MCF 10A (cell line): ENCODE measurements around the gene PRXL2A. TPM values are rescaled to one million over a fixed set of nuclear protein-coding genes. Genes with fewer than 3 reads are reported as not detected.
A peak's percentile ranks its signal among the peaks of the same experiment; 100 is the strongest.

ENCODE experiments used
- BruUV-seq: library from RNA; stranded (reverse); fragments of 400-500 nt; replicated peaks from 2 replicates; lab custom pipeline; 2021; lab: Mats Ljungman, UMichigan
- CTCF ChIA-PET: fragments of 300-600 bp; sonication (Branson Sonifier 250); formaldehyde crosslinking; extraction: SDS; loops from one replicate; lab custom pipeline; 2021; ENCODE audit warnings: antibody characterized with exemption, inconsistent platforms; lab: Yijun Ruan, JAX
- POLR2A ChIA-PET: fragments of 300-600, 350-650 bp; sonication (Branson Sonifier 250); formaldehyde crosslinking; extraction: SDS; loops from one replicate; lab custom pipeline; 2020; ENCODE audit warnings: antibody characterized with exemption, inconsistent platforms; lab: Yijun Ruan, JAX
- DNase-seq: peaks from one replicate; pipeline ENCODE4 v3.0.0-alpha.2; 2018; ENCODE audit not compliant: unreplicated experiment
- H3K27ac Mint-ChIP-seq: one replicate; pipeline ENCODE4 v1.8.0; 2022; ENCODE audit warnings: mild to moderate bottlenecking, low read depth, mixed read lengths; ENCODE audit not compliant: unreplicated experiment
- H3K27me3 Mint-ChIP-seq: one replicate; pipeline ENCODE4 v1.8.0; 2022; ENCODE audit warnings: mixed read lengths; ENCODE audit not compliant: insufficient read depth, unreplicated experiment
- H3K36me3 Mint-ChIP-seq: one replicate; pipeline ENCODE4 v1.8.0; 2022; ENCODE audit warnings: mild to moderate bottlenecking, moderate library complexity, mixed read lengths; ENCODE audit not compliant: insufficient read depth, unreplicated experiment
- H3K4me1 Mint-ChIP-seq: one replicate; pipeline ENCODE4 v1.8.0; 2022; ENCODE audit warnings: mixed read lengths; ENCODE audit not compliant: insufficient read depth, unreplicated experiment
- H3K4me3 Mint-ChIP-seq: one replicate; pipeline ENCODE4 v1.8.0; 2022; ENCODE audit warnings: mild to moderate bottlenecking, moderate library complexity, mixed read lengths; ENCODE audit not compliant: unreplicated experiment
- H3K9me3 Mint-ChIP-seq: one replicate; pipeline ENCODE4 v1.8.0; 2022; ENCODE audit warnings: mixed read lengths; ENCODE audit not compliant: unreplicated experiment
- intact Hi-C: fragments of 100-400 bp; cut with micrococcal nuclease; formaldehyde crosslinking; loops from 2 replicates; pipeline ENCODE4 v1.14.1; 2022
- total RNA-seq: library from RNA; stranded (reverse); gene quantifications from 2 replicates; pipeline ENCODE4 v1.2.3, GENCODE V29; 2022
- TF ChIP-seq, protein P1 (sequence below): fragments of 200-600 bp; IDR thresholded peaks from one replicate; pipeline ENCODE4 v1.8.0; 2022; ENCODE audit warnings: antibody characterized with exemption, mild to moderate bottlenecking; ENCODE audit not compliant: unreplicated experiment

PRXL2A gene
- total RNA-seq, 1 experiment from 2014 or later, result 6.7 TPM

DNA sequence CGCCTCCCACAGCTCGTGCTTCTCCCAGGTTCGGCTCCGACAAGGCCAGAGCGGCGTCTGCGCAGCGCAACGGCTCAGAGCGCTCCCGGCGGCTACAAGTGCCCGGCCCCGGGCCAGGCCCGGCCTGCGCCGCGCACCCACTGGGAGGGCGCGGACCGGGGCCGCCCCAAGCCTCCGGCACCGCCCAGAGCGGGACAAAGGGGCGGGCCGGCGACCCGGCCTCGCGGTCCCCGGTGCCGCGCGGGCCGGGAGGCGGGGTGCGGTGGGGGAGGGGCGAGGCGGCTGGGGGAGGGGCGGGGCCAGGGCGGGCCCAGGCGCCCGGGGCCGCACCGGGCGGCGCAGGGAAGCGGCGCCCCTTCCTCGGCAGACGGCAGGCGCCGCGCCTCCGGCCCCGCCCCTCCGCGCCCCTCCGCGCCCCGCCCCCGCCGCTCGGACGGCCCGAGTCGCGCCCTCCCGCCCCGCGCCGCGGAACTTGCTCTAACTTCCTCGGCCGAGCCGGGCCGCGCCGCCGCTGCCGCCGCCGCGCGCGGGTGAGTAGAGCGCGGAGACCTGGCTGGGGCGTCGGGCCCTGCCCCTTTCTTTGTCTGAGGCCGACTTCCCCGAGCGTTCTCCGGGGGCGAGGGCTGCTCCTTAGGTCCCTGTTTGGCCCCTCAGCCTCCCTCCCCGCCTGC lies 45.6 kb downstream of the PRXL2A start, which contains the start of gene TSPAN14:
TSPAN14 (plus strand) TSS at position 469 of the 671 bp plus-strand sequence. CDS start 34,924 bp downstream, outside the sequence.
- BruUV-seq, result no TSS peak
- peak; percentile 71 for DNase-seq
- TF ChIP-seq, protein P1, sequence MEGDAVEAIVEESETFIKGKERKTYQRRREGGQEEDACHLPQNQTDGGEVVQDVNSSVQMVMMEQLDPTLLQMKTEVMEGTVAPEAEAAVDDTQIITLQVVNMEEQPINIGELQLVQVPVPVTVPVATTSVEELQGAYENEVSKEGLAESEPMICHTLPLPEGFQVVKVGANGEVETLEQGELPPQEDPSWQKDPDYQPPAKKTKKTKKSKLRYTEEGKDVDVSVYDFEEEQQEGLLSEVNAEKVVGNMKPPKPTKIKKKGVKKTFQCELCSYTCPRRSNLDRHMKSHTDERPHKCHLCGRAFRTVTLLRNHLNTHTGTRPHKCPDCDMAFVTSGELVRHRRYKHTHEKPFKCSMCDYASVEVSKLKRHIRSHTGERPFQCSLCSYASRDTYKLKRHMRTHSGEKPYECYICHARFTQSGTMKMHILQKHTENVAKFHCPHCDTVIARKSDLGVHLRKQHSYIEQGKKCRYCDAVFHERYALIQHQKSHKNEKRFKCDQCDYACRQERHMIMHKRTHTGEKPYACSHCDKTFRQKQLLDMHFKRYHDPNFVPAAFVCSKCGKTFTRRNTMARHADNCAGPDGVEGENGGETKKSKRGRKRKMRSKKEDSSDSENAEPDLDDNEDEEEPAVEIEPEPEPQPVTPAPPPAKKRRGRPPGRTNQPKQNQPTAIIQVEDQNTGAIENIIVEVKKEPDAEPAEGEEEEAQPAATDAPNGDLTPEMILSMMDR, result no peak
- peaks cover 21% of the 10 kb centered on the region for H3K4me1 Mint-ChIP-seq
- H3K36me3 Mint-ChIP-seq, result peaks cover 6% of the 10 kb centered on the region
- H3K4me3 Mint-ChIP-seq, result peak within 1 kb of the TSS; percentile 79
- ChIA-PET POLR2A (interaction anchor here (0.6 to 12.8 kb wide), 12 partner anchors 9 to 72 kb away, joined by 3 to 225 read pairs (median 4); no protein-coding TSS in a partner anchor), CTCF (interaction anchor here (0.6 to 33.7 kb wide), 3 partner anchors 13 to 209 kb away, joined by 3 to 923 read pairs (median 3); no protein-coding TSS in a partner anchor)
- no peaks in the 10 kb centered on the region for H3K9me3 Mint-ChIP-seq
- peak within 1 kb of the TSS; percentile 32 for H3K27ac Mint-ChIP-seq
- intact Hi-C loops, result loop anchor here (1.0 to 2.0 kb wide), 2 partner anchors 19 to 51 kb away; no protein-coding TSS in a partner anchor
- H3K27me3 Mint-ChIP-seq, result no peaks in the 10 kb centered on the region

DNA sequence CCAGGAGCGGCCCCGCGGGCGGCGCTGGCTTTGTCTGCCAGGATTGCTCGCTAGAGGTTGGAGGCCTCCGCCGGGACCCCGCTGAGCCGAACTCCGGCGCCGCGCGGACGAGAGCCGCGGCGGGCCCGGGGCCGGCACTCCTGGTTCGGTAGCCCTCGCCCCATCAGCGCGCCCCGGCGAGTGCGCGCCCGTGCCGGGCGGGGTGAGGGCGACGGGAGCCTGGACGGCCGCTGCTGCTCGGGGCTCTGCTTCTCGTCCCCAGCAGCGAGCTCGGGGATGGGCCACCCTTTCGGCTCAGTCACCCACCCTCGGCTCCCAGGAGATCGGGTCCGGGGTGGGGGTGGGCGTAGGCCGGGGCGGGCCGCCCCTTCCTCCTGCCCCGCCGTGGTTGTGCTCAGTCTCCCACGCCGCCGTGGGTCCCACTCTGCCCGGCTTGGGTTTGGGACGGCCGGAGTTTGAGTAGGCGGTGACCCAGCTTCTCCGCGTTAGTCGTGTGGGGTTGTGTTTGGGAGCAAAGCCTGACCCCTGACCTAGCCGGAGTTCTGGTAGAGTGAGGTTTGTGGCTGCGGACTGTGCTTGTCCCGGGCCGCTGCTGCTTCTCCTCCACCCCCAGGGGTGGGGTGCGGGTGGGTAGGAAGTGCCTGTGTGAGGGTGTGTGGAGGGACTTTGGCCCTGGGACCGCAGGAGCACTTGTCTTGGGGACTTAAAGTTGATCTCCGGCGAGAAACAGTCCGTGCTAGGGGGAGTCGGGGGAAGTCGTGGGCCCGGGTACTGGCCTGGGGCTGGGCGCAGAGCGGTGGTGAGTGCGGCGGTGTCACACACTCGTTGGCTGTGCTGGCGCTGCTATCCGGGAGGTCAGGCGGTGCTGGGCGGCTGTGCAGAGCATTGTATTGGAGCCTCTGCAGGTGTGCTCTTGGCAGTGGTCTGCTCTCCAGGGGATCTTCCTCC lies 46.4 kb downstream of the PRXL2A start:
- BruUV-seq, result no TSS peak
- H3K4me3 Mint-ChIP-seq, result peak overlapping the region; percentile 79
- peaks cover 6% of the 10 kb centered on the region for H3K36me3 Mint-ChIP-seq
- no peak for DNase-seq
- peaks cover 29% of the 10 kb centered on the region for H3K4me1 Mint-ChIP-seq
- TF ChIP-seq, protein P1, result no peak
- no peaks in the 10 kb centered on the region for H3K27me3 Mint-ChIP-seq
- ChIA-PET CTCF (interaction anchor here (33.7 kb wide), 1 partner anchor 51 kb away, joined by 923 read pairs; no protein-coding TSS in a partner anchor), POLR2A (interaction anchor here (0.6 to 12.8 kb wide), 4 partner anchors 15 to 123 kb away, joined by 3 to 225 read pairs (median 94); no protein-coding TSS in a partner anchor)
- H3K9me3 Mint-ChIP-seq, result no peaks in the 10 kb centered on the region
- intact Hi-C loops, result loop anchor here (1.0 to 2.0 kb wide), 2 partner anchors 18 to 51 kb away; no protein-coding TSS in a partner anchor
- peak overlapping the region; percentile 32 for H3K27ac Mint-ChIP-seq

DNA sequence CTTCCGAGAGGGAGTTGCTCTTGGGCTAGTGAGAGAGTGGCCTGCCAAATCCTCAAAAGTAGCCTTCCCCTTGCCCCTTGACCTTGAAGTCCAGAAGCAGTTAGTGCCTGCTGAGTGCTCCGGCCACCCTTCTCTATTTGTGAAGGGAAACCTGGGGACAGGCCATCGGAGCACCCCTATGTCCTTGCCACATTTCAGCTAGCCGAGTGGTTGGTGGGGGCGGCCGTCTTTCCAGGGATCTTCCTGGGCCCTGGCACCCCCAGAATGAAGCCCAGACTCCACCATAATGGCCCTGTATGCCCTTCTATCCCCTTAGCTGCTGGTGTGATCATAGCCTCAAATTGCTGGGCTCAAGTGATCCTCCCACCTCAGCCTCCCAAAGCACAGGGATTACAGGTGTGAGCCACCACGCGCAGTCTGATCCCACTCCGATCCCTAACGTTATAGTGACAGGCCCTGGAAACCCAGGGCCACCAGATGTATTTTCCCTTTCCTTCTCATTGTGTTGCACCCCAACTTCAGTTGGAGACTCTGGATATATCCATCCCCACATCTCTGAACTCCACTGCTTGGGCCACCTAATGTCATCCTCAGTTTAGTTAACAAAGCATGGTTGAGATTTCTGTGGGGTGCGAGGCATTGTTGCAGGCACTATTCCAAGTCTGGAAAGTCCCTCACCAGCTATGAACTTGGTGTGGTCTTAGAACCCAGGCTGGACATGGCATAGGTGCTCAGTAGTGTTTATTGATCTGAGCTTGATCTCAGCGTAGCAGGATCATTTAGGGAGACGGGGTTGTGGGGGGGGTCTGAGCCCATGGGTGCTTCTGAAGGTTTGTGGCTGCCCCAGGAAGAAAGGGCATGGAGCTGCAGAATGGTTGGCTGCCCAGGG lies 47.4 kb downstream of the PRXL2A start:
- BruUV-seq, result TSS peak; percentile 52
- ChIA-PET POLR2A (interaction anchor here (0.6 to 12.8 kb wide), 8 partner anchors 14 to 563 kb away, joined by 3 to 225 read pairs (median 5); no protein-coding TSS in a partner anchor), CTCF (interaction anchor here (0.6 to 33.7 kb wide), 7 partner anchors 12 to 81 kb away, joined by 3 to 923 read pairs (median 5); partner anchors contain the start of gene PRXL2A)
- intact Hi-C loops, result loop anchor here (2.0 kb wide), 1 partner anchor 17 kb away; no protein-coding TSS in a partner anchor
- peaks cover 38% of the 10 kb centered on the region for H3K4me1 Mint-ChIP-seq
- DNase-seq, result no peak
- H3K36me3 Mint-ChIP-seq, result peaks cover 6% of the 10 kb centered on the region
- peak overlapping the region; percentile 32 for H3K27ac Mint-ChIP-seq
- H3K4me3 Mint-ChIP-seq, result peak overlapping the region; percentile 79
- TF ChIP-seq, protein P1, result no peak
- no peaks in the 10 kb centered on the region for H3K9me3 Mint-ChIP-seq
- no peaks in the 10 kb centered on the region for H3K27me3 Mint-ChIP-seq
